Skeletal muscle satellite cell (primary cell): Measurements from ENCODE around the gene MID1.
"Not testable (repeated sequence)": the region's sequence is repeated elsewhere in the genome, so short reads cannot be mapped to it uniquely, and the experiment has no call there.

Source experiments
- H3K27me3 ChIP-seq: 2 replicates; pipeline ENCODE4 v1.7.0; 2013; ENCODE audit warnings: low read length; ENCODE audit not compliant: control insufficient read depth, insufficient read depth
- H3K36me3 ChIP-seq: 2 replicates; pipeline ENCODE4 v1.7.0; 2013; ENCODE audit warnings: mild to moderate bottlenecking, control low read depth, low read length; ENCODE audit not compliant: insufficient read depth
- H3K4me1 ChIP-seq: 2 replicates; pipeline ENCODE4 v1.7.0; 2013; ENCODE audit warnings: low read length; ENCODE audit not compliant: control insufficient read depth, insufficient read depth
- H3K4me2 ChIP-seq: 2 replicates; pipeline ENCODE4 v1.7.0; 2013; ENCODE audit warnings: mild to moderate bottlenecking, low read length
- H3K4me3 ChIP-seq: 2 replicates; pipeline ENCODE4 v1.7.0; 2013; ENCODE audit warnings: low read length
- H3K9ac ChIP-seq: 2 replicates; pipeline ENCODE4 v1.7.0; 2013; ENCODE audit warnings: mild to moderate bottlenecking, low read depth, low read length, moderate library complexity
- H3K9me3 ChIP-seq: replicated peaks from 2 replicates; pipeline ENCODE4 v1.7.0; 2013; ENCODE audit warnings: mild to moderate bottlenecking, control low read depth, low read length

MID1 gene

DNA sequence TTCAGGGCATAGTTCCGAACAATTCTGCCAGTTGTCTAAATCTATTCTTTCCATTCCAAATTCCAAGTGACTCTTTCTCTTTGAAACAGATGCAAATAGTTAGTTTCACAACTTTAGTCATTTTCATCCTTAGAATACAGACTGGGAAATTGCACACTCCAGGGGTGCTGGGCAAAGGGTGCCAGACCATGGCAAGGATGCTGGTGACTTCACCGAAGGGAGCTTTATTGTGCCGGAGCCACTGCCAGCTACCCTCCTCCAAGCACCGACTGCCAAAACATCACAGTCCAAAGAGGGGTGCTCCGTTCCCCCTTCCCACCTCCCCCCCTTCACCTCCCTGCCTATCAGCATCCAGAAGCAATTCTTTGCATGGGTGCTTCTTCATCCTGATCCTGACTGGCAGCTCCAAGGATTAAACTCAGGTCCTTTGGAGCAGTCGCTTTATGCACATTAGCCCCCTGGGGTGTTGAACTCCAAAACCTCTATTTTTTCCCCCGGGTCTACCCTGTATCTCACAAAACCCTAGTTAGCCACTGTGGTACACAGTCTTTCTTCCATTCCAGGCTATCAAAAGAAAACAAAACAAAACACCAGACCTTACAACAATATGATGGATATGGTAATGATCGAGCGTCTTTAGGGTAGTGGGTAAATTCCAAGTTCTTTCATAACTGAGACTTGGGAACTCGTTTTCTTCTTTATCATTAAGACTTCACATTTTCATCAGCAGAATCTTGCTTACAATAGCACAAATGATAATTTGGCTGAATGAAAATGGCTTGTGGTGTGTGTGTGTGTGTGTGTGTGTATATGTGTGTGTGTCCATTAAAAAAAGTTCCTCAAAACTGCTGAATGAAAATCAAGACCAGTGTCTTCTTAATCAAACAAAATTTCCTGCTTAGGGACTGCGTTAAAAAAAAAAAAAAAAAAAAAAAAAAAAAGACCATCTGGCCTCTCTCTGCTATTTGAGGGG lies 28.7 kb downstream of the MID1 start:
- H3K36me3 ChIP-seq = no peaks in the 10 kb centered on the region
- no peaks in the 10 kb centered on the region for H3K4me1 ChIP-seq
- H3K4me2 ChIP-seq = no peak overlapping the region
- H3K9me3 ChIP-seq = no peaks in the 10 kb centered on the region
- no peaks in the 10 kb centered on the region for H3K27me3 ChIP-seq
- H3K9ac ChIP-seq = no peak overlapping the region
- no peak overlapping the region for H3K4me3 ChIP-seq

DNA sequence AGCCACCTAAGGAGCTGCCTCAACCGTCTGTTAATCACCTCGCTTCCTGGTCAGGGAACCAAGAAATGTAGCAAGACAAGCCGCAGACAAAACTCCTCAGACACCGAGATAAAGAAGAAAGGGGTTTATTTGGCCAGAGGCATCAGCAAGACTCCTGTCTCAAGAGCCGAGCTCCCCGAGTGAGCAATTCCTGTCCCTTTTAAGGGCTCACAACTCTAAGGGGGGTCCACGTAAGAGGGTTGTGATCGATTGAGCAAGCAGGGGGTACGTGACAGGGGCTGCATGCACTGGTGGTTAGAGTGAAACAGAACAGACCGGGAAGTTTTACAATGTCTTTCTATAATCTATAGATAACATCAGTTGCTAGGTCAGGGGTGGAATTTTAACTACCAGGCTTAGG lies 30.6 kb downstream of the MID1 start:
- not testable (repeated sequence) for H3K9me3 ChIP-seq, H3K4me3 ChIP-seq, H3K4me1 ChIP-seq, H3K4me2 ChIP-seq, H3K9ac ChIP-seq, H3K36me3 ChIP-seq, H3K27me3 ChIP-seq

DNA sequence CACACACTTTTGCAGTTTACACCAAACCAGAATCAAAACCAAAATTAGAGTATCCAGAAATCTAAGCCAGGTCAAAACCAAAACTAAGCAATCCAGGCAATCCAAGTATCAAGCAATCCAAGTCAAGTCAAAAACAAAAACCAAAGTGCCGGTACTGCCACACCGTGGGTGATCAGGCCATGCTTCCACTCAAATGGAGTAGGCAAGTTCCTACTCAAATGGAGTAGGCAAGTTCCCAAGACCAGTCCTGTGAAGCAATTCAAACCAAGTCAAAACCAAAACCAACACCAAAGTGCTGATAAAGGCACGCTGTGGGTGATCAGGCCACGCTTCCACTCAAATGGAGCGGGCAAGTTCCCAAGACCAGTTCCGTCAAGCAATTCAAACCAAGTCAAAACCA lies 31.3 kb downstream of the MID1 start:
- Histone ChIP-seq H3K4me1 (no peaks in the 10 kb centered on the region), H3K9me3 (peaks cover 4% of the 10 kb centered on the region), H3K36me3 (no peaks in the 10 kb centered on the region), H3K4me2 (no peak overlapping the region), H3K4me3 (no peak overlapping the region), H3K9ac (no peak overlapping the region), H3K27me3 (no peaks in the 10 kb centered on the region)

DNA sequence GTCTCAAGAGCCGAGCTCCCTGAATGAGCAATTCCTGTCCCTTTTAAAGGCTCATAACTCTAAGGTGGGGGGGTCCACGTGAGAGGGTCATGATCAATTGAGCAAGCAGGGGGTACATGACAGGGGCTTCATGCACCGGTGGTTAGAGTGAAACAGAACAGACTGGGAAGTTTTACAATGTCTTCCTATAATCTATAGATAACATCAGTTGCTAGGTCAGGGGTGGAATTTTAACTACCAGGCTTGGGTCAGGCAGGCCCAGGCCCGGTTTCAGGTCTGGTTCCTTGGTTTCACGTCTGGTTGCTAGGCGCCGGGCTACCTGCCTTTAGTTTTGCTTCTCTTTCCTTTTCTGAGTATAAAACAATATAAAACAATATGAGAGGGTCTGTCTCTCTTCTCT lies 35.5 kb downstream of the MID1 start:
- H3K9me3 ChIP-seq = peaks cover 10% of the 10 kb centered on the region
- not testable (repeated sequence) for H3K9ac ChIP-seq, H3K4me1 ChIP-seq, H3K4me3 ChIP-seq, H3K4me2 ChIP-seq, H3K36me3 ChIP-seq, H3K27me3 ChIP-seq

DNA sequence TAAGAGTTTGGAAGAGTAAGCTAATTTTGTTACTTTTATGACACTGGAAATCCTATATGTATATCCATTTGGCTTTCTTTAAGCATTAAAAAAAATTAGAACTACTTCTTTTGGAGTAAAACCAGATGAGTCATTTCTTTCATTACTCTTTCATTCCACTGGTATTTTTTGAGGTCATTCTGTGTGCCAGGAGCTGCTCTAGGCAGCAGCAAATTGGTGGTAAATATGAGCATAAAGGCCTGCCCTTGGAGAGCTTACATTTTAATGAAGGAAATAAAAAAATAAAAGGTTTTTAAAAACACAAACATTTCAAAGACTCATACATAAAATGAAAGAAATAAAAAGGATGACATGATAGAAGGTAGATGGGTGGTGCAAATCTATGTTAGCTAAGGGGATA lies 37.4 kb downstream of the MID1 start:
- Histone ChIP-seq H3K4me1 (peaks cover 9% of the 10 kb centered on the region), H3K4me2 (no peak overlapping the region)

DNA sequence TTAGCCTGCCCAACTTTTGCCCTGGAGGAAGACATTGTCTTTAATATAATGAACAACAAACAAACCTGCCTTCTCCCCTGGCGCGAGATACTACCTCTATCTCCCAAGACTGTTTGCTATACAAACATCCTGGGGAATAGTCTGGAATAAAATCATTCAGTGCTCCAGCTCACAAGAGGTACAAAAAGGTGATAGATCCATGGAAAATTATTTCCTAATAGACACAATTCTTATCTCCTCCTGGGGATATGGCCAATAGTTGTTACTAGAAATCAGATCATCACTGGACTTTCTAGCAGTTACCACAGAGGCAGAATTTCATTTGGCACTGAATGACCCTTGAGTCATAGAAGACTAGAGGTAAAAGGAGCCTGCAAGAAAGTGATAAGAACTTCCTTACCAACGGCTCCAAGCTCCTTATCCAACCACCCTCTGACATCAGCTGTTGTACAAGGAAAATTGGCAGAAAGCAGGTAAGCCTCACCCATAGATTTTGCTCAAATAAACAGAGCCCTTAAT lies 38.1 kb downstream of the MID1 start:
- peaks cover 9% of the 10 kb centered on the region for H3K4me1 ChIP-seq
- no peaks in the 10 kb centered on the region for H3K27me3 ChIP-seq
- H3K9ac ChIP-seq = no peak overlapping the region
- no peak overlapping the region for H3K4me3 ChIP-seq
- no peak overlapping the region for H3K4me2 ChIP-seq
- no peaks in the 10 kb centered on the region for H3K36me3 ChIP-seq
- peaks cover 10% of the 10 kb centered on the region for H3K9me3 ChIP-seq

More for the DNA sequence above, 37.4 kb downstream of the MID1 start:
- H3K9ac ChIP-seq = no peak overlapping the region
- H3K4me3 ChIP-seq = no peak overlapping the region
- no peaks in the 10 kb centered on the region for H3K27me3 ChIP-seq
- H3K36me3 ChIP-seq = no peaks in the 10 kb centered on the region
- peaks cover 10% of the 10 kb centered on the region for H3K9me3 ChIP-seq

DNA sequence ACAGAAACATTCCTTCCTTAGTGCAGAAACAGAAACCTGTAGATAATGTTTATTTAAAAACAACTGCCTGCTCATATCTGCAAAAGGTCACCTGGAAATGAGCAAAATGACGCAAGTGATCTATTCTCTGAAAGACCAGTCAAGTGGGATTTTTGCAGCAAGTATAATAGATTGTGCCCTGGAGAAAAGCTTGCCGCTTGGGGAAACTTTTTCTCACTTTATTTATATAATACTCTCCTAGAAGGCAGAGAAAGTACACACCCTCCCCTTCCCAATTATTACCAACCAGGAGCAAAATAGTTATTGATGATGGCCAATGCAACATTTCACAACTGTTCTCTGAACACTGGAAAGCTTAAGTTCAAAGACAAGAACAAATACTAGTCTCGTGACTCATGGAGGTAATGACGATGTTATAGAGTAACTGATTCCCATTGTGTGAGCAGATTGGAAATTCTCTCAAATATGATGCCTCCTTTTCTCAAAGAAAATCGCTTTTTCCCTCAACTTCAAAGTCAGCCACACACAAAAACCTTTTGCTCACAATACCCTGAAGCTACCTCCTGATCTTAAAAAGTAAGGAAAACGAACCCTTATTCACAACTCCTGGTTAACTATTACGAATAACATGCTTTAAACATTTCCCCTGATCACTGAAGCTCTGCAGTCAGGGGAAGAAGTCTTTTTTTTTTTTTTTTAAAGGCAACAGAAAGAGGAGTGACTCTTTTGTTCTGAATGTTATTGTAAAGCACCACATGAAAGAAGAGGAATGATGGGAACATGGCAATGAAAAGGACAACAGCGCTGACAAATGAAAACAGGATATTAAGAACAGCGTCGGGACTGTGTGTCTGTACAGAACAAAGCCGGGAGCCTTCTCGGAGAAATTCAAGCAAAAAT lies 41.0 kb downstream of the MID1 start:
- Histone ChIP-seq H3K9me3 (peaks cover 8% of the 10 kb centered on the region), H3K4me3 (no peak overlapping the region), H3K36me3 (no peaks in the 10 kb centered on the region), H3K4me2 (no peak overlapping the region), H3K4me1 (peaks cover 12% of the 10 kb centered on the region), H3K27me3 (no peaks in the 10 kb centered on the region), H3K9ac (no peak overlapping the region)

DNA sequence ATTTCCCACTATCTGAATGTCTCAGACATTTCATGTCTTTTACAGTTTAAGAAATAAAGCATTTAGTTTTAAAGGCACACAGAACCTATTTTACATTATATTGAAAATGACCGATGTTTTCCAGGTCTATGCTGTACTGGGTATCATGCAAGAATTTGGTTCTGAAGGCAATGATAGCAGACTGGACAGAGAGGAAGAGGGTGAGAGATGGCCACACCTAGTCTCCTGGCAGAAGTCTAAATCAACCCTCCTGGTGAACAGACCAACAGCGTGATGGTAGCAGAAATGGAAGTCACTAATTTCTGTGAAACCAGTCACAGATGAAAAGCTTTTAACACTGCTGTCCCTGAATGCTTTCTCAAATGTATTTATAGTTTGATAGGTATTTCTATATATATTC lies 41.9 kb downstream of the MID1 start:
- peaks cover 6% of the 10 kb centered on the region for H3K9me3 ChIP-seq
- H3K4me3 ChIP-seq = no peak overlapping the region
- H3K27me3 ChIP-seq = no peaks in the 10 kb centered on the region
- peaks cover 12% of the 10 kb centered on the region for H3K4me1 ChIP-seq
- no peaks in the 10 kb centered on the region for H3K36me3 ChIP-seq
- H3K4me2 ChIP-seq = no peak overlapping the region
- no peak overlapping the region for H3K9ac ChIP-seq

DNA sequence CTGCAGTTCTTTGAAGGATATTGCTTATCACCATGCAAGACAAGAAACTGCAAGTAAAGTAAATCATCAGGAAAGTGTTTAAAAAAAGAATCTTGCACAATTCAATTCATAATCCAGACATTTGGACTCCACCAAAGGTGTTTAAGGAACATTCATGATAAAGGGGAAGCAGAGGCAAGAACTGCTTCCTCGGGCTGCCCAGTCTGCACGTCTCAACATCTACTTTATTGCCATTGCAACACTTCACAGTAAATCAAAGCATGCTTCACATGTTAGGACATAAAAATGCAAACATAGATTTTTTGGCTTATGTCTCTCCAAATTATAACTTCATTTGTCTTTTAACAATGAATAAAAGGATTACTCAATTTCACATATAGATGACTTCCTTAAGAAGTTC lies 42.5 kb downstream of the MID1 start:
- H3K4me1 ChIP-seq = peaks cover 12% of the 10 kb centered on the region
- no peaks in the 10 kb centered on the region for H3K27me3 ChIP-seq
- H3K4me3 ChIP-seq = no peak overlapping the region
- no peaks in the 10 kb centered on the region for H3K36me3 ChIP-seq
- no peak overlapping the region for H3K4me2 ChIP-seq
- H3K9ac ChIP-seq = no peak overlapping the region
- H3K9me3 ChIP-seq = peaks cover under 1% of the 10 kb centered on the region

DNA sequence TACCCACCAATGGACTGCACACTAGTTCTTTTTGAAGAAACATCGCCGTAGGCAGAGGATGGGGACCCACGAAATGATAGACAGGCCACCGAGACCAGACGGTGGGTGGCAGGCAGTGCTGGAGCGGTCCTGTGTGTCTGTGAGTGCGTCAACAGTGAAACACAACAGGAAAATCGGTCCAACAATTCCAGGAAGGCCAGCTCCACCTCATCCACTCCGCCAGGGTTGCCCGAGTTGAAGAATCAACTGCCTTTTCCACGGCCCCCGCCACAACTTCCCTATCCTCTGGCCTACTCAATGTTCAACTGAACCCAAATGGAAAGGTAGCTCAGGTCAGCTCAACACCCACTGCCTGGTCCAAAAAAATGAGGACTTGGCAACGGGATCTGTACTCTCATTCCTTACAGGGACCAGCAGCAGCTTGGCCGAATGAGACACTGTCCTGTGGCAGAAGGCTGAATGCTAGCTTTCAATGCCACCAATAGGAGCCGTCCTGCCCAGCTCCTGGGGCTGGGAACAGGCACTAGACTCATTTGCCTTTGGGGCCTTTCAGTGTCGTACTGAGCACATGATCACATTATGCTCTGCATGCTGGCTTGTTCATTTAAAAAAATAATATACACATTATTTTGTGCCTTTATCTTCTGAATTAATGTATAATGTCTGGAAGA lies 43.5 kb downstream of the MID1 start:
- Histone ChIP-seq H3K4me2 (no peak overlapping the region), H3K4me1 (peaks cover 12% of the 10 kb centered on the region), H3K27me3 (no peaks in the 10 kb centered on the region), H3K36me3 (no peaks in the 10 kb centered on the region), H3K9me3 (no peaks in the 10 kb centered on the region), H3K4me3 (no peak overlapping the region), H3K9ac (no peak overlapping the region)

DNA sequence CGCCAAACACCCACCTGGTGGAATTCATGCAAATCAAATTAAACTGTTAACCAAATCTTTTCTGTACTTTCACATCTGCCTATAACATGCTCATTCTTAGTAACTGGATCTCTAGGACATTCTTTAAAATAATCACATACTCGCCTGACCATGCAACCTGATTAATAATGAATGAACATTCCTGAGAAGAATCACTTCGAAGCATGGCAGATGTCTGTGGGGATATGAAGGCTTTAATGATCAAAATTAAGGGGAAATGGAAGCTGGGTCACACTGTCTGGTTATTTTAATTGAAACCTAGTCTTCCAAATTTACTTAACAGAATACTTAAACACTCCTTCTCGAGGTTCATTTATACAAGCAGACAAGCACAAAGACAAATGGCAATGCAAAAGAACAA lies 44.2 kb downstream of the MID1 start:
- H3K9me3 ChIP-seq = no peaks in the 10 kb centered on the region

More for the DNA sequence above, 44.2 kb downstream of the MID1 start:
- Histone ChIP-seq H3K4me1 (peaks cover 18% of the 10 kb centered on the region), H3K36me3 (no peaks in the 10 kb centered on the region), H3K9ac (no peak overlapping the region), H3K4me3 (no peak overlapping the region), H3K4me2 (no peak overlapping the region), H3K27me3 (no peaks in the 10 kb centered on the region)
